GM19043 (cell line): ENCODE measurements around the gene VPS11.
"Not testable (repeated sequence)": the region's sequence is repeated elsewhere in the genome, so short reads cannot be mapped to it uniquely, and the experiment has no call there.

Experiments used
- ATAC-seq: cut with Tn5 transposase; IDR thresholded peaks from one replicate; pipeline ENCODE4 v1.9.1; 2021; ENCODE audit warnings: low read depth; ENCODE audit not compliant: unreplicated experiment

VPS11 gene

DNA sequence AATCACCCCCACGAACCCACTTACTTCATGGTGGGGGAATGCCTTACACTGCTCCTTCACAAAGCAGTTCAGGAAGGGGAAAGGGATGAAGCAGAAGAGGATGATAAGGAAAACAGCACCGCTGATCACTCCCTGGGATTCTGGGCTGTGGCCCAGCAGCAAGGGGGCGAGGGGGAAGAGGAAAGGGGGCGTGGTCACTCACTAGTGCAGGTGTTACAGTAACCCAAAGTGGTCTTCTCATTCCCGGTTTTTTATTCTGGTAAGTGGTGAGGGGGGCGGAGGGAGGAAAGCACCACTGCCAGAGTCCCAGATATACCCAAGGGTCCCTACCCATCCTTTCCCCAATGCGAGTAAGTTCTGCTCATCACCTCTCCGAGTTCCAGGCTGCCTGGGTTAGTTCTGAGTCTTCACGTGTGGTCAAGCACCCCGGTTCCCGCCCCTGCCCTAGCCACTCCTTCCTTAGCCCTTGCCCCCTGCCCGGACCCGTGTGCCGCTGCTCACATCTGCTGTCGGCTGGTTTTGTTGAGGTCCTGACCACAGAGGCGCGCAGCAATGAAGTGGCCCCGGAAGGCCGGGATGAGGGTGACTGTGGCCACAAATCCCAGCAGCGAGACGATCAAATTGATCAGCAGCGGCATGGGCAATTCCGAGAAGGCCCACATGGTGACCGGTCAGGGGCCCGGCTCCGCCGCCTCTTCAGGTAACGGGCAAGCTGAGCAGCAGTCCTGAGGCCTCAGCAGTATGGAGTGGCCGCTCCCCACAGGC is 33.6 kb downstream of the VPS11 start:
- peak; percentile 22 for ATAC-seq

DNA sequence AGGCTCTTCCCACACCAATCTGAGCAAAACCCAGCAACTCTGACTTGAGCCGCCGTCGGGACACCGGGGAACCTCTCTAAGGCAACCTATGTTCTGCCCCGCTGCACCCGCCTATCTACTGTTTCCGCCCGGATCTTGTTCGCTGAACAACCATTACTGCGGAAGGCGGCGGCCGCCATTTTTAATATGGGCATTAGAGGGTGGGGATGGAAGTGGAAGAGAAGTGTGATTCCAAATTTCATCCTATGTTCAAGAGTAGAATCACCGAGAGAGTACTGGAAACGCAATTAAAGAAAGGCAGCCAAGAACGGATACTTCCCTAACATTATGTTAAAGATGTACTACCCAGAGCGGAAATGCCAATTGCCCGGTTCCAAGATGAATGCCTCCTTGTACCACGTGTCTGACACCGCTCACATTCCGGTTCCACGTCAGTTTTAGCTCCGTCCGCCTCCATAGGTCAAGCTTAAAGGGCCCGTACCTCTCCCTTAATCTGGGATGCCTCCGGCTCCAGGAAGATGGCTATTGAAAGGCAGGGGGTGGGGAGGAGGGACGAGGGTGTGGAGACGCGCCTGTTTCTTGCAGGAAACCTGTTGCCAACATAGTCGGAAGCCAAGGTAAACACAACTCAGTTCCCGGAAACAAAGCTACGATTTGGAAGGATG is 34.3 kb downstream of the VPS11 start, which contains the start of gene DPAGT1:
TSS of gene DPAGT1 (minus strand) at position 95 of the 665 bp plus-strand sequence. CDS start 198 bp downstream, outside the sequence.
- peak; percentile 82 for ATAC-seq

DNA sequence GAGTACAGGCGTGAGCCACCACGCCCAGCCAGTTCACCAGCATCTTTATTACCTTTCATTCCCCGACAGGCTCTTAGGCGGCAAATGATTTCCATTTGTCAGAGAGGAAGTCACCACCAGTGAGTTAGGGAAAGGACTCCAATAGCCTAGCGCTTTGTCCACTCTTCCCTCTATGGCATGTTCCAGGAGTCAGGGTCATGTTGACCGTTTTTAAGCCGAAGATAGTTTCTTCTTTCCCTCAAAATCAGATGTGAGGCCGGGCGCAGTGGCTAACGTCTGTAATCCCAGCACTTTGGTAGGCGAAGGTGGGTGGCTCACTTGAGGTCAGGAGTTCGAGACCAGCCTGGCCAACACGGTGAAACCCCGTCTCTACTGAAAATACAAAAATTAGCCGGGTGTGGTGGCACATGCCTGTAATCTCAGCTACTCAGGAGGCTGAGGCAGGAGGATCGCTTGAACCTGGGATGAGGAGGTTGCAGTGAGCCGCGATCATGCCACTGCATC is 35.6 kb downstream of the VPS11 start:
- not testable (repeated sequence) for ATAC-seq

- ATAC-seq = no peak
Measured at GRCh38 chr11:119103793-119104192, 36.2 kb downstream of the VPS11 start.

GRCh38 chr11:119106564-119107537 is 39.2 kb downstream of the VPS11 start, which contains the start of gene C2CD2L:
Gene C2CD2L, plus strand, starts transcription at chr11:119107344. Its CDS starts 398 bp downstream, at chr11:119107742.
- ATAC-seq = peak; percentile 78

- peak; percentile 11 for ATAC-seq
Measured at GRCh38 chr11:119107538-119108145, 40.0 kb downstream of the VPS11 start.

DNA sequence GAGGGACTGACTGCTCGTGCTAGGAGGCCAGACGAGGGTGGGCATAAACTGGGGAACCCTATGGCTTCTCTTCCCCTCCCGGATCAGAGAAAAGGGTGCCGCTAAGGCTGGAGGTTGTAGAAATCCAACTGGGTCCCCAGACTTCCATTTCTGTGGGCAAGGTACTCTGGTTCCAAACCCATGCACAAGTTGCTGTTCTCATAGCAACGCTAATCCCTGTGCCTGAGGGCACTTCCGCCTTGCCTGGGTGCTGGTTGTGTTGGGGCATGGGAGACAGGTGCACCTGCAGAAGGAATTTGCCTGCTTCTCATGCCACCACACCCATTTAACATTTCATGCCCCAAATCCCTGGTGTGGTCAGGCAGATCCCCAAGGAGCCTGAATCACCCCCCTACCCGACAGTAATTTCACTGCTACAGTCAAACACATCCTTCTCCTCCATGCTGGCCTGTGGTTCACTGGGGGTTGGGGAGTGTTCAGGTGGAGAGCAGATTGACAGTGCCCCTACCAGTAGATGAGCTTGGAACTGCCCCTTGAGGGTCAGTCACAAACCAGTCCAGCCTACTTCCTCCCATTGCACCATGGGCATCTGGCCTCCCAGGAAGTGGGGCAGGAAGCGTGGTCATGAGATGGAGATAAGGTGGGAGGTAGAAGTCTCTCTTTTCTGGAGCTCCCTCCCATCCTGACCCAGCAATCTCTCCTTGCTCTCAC is 40.7 kb downstream of the VPS11 start:
- no peak for ATAC-seq

- ATAC-seq = no peak
Measured at GRCh38 chr11:119108857-119109221, 41.2 kb downstream of the VPS11 start.

DNA sequence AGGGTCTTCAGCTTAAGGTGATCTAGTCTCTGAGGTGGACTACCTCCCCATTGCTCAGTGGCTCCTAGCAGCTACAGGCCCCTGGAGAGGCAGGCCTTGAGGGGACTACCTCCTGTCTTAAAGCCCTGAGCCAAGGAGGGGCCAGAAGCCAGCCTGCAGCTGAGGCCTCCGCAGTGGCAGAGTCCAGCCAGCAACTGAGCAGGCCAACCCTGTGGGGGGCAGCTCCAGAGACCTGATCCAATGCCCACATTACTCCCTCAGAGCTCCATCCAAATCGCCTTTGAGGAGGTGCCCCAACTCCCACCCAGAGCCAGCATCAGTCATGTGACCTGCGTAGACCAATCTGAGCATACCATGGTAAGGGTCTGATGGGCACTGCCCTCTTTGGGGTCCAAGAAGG is 42.2 kb downstream of the VPS11 start:
- ATAC-seq = no peak

DNA sequence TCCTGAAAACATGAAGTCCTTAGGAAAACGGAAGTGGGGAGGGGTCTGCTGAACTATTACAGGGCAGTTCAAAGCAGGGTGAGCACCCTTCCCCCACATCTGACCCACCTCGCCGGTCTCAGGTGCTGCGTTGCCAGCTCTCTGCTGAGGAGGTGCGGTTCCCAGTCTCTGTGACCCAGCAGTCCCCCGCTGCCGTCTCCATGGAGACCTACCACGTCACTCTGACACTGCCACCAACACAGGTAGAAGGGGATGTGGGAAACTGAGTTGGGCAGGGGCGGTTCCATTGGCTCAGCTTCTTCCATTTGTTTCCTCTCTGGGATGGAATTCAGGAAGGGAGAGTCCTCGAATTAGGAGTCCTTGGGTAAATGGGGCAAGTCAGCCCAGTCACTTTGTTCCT is 42.8 kb downstream of the VPS11 start:
- ATAC-seq = no peak

DNA sequence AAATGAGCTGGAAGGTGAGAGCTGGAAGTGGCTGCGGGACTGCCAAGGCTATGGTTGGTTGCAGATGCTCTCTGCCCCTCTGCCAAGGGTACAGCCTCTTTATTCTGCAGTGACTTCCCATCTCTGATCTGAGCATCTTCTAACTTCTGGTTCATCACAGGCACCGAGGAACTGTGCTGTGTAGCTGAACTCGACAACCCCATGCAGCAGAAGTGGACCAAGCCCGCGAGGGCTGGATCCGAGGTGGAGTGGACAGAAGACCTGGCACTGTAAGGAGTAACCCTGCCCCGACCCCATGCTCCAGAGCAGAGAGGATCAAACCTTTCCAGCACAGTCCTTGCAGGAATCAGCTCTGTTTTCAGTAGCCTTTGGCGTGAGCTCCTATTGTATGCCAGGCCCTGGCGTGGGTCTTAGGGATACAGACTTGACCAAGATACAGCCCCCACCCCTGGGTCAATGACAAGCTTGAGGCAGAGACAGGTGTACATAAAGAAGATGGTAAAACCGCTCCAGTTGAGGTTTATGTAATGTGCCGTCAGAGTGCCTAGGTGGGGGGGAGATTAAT is 43.8 kb downstream of the VPS11 start:
- ATAC-seq = no peak

DNA sequence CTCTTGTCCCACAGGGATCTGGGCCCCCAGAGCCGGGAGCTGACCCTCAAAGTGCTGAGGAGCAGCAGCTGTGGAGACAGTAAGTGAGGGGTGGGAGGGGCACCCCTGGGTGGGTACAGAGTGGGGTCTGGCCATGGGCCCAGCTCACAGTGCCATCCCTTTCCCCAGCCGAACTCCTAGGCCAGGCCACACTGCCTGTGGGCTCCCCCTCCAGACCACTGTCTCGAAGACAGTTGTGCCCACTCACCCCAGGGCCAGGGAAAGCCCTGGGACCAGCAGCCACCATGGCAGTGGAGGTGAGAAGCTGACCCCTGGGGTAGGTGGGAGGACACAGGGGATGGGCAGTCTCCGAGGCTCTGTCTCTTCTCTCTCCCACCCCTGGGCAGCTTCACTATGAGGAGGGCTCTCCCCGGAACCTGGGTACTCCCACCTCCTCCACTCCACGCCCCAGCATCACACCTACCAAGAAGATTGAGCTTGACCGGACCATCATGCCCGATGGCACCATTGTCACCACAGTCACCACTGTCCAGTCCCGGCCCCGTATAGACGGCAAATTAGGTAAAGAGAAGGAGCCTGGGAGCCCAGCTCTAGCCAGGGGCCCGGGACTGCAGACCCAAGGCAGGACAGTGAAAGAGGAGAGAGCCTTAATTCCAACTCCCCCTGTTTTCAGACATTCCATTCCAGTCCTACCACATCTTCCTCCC is 44.8 kb downstream of the VPS11 start:
- ATAC-seq = no peak

DNA sequence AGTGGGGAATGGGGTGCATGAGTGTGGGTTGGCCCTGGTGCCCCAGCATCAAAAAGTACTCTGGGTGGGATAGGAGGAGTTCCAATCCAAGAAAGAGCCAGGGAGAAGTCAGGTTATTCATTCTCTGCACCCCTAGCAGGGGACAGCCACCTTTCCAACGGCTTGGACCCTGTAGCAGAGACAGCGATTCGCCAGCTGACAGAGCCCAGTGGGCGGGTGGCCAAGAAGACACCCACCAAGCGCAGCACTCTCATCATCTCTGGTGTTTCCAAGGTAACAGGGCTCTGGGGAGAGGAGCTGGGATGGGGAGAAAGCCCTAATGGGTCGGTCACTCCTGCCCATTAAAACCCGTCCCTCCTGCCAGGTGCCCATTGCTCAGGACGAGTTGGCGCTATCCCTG is 46.1 kb downstream of the VPS11 start:
- ATAC-seq = no peak

GRCh38 chr11:119114351-119114750 is 46.7 kb downstream of the VPS11 start:
- no peak for ATAC-seq

GRCh38 chr11:119115484-119116234 is 48.0 kb downstream of the VPS11 start:
- no peak for ATAC-seq

- no peak for ATAC-seq
Measured at GRCh38 chr11:119116235-119116594, 48.6 kb downstream of the VPS11 start.

DNA sequence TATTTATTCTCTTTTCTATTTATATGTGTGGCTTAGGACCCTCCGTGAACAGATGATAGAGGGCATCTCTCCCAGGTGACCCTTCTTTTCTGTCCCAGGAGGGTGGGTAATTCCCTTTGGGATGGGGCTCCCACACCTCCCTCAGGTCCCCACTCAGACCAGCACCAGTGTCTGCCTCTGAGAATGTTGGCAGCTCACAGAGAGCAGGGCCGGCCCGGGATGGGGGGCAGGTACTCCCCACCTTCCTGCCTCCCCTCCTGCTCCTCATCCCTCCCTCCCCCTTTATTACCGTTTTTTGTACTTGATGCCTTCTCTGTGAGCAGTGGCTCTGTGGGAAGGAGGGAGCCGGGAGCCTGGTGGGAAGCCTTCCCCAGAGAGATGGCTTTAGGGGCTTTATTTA is 49.0 kb downstream of the VPS11 start:
- no peak for ATAC-seq
